Stimulated activated CD4-positive, alpha-beta T cell treated with anti-CD3 and anti-CD28 coated beads, Interleukin-2, amount 100 ng/mL, for 4 hours (primary cell): Measurements from ENCODE around the gene TPRN.
"Not testable (repeated sequence)": the region's sequence is repeated elsewhere in the genome, so short reads cannot be mapped to it uniquely, and the experiment has no call there.

Experiments
- DNase-seq: peaks from one replicate; pipeline ENCODE4 v3.0.0-alpha.2; 2020; ENCODE audit warnings: low read depth

TPRN gene, protein sequence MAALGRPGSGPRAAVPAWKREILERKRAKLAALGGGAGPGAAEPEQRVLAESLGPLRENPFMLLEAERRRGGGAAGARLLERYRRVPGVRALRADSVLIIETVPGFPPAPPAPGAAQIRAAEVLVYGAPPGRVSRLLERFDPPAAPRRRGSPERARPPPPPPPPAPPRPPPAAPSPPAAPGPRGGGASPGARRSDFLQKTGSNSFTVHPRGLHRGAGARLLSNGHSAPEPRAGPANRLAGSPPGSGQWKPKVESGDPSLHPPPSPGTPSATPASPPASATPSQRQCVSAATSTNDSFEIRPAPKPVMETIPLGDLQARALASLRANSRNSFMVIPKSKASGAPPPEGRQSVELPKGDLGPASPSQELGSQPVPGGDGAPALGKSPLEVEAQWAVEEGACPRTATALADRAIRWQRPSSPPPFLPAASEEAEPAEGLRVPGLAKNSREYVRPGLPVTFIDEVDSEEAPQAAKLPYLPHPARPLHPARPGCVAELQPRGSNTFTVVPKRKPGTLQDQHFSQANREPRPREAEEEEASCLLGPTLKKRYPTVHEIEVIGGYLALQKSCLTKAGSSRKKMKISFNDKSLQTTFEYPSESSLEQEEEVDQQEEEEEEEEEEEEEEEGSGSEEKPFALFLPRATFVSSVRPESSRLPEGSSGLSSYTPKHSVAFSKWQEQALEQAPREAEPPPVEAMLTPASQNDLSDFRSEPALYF

DNA sequence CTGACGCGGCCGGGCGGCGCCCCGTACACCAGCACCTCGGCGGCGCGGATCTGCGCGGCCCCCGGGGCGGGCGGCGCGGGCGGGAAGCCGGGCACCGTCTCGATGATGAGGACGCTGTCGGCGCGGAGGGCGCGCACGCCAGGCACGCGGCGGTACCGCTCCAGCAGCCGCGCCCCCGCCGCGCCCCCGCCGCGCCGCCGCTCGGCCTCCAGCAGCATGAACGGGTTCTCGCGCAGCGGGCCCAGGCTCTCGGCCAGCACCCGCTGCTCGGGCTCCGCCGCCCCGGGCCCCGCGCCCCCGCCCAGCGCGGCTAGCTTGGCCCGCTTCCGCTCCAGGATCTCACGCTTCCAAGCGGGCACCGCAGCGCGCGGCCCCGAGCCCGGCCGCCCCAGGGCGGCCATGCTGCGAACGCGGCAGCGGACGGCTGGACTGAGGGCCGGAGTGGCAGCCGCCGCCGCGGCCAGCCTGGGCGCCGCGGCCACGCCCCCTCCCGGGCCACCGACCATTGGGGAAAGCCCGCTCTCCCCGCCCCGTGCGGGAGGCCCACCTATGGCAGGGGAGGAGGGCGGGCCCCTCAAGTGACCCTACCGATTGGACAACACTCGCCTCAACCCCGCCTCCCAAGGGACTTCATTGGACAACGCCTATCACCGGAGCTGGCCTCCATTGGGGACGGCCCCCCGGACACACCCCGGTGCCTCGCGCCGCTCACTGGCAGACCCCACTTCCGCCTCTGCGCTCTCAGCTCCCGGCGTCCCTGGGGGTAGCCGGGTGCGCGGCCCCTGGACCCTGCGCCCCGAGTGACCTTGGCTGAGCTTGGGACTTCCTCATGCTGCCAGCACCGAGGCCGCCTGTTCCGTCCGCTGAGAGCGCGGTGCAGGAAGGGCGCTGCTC, at the start of gene TPRN:
TSS of gene TPRN (minus strand) at position 431 of the 894 bp plus-strand sequence. CDS start at position 401, 30 bp downstream.
- DNase-seq: peak; percentile 98

DNA sequence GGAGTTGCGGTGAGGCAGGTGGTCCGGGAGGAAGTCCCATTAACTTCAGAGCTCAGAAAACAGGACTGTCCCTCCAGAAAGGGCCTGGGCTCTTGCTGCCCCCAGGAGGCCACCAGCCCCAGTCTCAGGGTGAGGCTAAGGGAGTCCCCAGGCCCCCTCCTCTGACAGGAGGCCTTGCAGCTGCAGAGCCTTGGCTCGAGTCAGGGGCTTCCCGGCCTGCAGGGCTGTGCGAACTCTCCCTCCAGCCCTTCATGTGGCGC, 47.3 kb upstream of the TPRN start:
- no peak for DNase-seq

DNA sequence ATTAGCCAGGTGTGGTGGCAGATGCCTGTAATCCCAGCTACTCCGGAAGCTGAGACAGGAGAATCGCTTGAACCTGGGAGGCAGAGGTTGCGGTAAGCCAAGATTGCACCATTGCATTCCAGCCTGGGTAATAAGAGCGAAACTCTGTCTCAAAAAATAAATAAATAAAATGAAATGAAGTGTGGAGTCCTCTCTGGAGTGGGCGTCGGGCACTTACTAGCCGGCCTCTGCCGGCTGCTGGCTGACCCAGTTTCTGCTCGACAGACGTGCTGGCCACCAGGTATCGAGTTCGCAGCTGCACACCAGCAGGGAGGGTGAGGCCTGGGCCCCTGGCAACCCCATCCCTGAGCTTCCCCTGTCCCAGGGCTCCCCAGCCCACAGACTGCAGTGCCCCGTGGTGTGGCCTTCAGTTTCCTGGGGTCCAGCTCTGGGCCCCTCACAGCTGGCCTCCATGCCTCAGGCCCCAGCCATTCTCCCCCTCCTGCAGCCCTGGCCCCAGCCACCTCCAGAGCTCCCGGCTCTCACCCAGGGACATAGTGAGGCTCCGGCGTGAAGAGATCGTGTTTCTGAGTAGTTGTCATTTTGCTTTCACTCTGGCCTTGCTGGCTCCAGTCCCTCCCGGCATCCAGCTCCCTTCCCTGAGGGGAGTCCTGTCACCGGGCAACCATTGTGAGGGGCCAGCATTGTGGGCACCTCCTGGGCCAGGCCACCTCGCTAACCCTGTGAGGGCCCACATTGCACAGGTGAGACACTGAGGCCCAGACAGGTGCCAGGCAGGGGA, 46.8 kb upstream of the TPRN start:
- DNase-seq: no peak

DNA sequence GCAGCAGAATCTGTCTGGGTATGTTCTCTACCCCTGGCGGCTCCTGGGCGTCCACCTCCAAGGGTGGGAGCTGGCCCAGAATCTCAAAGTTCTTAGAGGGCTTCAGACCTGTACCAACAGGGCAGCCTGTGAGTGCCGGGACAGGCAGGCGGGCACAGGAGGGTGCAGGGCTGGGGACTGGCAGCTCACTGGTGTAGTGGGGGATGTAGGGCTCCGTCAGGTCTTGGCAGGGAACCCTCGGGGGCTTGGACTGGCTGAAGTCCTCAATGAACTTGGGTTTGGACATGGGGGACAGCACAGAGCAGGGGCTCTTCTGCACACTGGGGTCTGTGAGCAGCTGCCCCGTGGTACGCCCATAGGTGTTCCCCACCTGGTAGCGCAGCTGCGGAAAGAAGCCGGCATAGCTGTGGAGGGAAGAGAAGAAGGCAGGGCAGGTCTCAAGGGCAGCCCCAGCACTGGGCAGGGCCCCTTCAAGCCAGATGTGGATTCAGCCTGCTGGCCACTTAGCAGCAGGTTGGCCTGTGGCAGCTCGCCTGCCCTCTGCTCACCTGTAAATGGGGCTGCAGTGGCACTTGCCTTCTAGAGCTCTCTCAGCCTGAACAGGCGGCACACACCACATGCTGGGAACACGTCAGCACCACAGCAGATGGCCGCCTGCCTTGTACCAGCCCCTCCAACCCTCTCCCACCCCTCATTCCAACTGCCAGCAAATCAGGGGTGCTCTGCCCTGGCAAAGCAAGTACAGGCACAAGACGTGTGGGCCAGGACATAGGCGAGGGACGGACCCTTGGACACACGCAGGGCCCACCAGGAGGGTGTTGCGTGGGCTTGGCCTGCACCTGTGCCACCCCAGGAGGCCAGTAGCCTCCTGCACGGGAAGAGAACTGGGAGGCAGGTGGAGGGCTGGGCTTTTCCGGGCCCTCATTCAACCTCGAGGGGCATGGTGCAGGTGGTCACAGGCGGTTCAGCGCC, 45.2 kb upstream of the TPRN start:
- DNase-seq: no peak

DNA sequence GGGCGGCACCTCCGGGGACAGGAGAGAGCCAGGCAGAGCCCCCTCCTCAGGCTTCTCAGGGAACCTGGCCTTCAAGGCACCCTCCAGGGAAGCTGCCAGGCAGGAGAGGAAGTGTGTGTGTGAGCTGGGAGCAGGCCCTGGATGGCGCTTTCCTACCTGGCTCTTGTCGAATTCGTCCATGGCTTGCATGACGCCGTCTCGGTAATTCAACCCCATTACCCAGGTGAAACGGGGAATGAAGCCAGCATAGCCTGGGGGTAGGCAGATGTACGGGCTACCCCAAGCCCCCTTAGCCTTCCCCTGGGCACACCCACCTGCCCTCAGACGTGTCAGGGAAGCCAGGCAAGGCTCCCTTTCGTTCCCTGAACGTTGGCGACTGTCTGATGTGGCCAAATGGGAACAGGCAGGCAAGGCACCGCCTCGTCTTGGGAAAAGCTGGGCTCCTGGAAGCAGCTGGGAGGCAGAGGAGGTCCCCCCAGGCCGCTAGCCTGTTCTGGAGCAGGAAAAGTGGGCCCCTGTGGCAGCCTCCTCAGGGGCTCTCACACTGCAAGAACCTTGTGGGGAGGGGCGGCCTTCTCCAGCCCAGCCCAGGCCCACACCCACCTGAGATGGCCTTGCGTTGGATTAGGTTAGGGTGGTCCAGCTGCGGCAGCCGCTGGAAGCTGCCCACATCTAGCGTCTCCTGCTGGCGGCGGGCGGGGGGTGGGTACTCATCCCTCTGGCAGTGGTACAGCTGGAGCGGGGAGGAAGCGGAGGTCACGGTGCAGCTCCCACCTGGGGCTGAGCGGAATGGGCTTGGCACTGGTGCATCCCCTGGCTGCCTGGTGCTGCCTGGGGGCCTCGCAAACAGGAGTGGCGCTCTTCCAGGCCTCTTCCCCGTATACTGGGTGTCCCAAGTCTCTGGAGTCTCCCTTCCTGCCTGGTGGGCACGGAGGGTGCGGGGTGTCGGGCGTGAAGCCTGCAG, 44.2 kb upstream of the TPRN start:
- DNase-seq: no peak

DNA sequence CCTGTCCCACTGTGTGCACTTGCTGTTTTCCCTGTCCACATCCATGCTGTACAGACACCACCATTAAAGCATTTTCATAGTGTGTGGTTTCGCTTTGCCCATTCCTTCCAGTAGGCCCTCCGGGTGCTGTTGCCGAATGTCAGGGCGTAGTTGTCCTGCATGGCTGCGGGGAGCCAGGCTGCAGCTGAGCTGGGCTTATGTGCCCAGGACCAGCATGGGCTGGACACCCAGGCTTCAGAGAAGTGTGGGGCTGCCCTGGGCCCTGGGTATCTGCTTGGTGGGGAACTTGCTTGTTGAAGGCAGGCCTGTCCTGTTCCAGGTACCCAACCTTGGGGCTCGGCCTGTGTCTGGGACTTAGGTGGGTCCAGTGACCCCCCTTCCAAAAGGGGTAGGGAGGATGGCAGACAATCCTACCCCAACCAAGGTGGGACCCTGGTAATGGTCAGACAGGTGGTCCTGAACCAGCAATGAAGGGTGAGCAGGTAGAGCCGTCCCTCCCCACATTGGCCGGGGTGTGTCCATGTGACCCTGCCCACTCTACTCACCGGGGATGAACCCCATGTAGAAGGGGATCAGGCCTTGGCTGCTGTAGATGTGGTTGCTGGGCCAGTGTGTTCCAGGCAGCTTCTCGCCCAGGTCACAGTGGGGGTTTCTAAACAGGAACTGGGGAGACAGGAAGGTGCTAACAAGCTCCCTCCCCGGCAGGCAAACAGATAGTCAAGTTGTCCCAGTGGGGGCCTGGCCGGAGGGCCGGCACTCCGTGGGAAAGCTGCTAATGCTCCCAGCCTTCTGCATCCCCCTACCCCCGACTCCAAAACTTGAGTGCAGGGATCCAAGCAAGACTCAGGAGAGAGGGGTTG, 43.3 kb upstream of the TPRN start:
- DNase-seq: no peak

DNA sequence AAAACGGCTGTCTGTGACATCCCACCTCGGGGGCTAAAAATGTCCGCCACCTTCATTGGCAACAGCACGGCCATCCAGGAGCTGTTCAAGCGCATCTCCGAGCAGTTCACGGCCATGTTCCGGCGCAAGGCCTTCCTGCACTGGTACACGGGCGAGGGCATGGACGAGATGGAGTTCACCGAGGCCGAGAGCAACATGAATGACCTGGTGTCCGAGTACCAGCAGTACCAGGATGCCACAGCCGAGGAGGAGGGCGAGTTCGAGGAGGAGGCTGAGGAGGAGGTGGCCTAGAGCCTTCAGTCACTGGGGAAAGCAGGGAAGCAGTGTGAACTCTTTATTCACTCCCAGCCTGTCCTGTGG, 42.7 kb upstream of the TPRN start:
- not testable (repeated sequence) for DNase-seq

DNA sequence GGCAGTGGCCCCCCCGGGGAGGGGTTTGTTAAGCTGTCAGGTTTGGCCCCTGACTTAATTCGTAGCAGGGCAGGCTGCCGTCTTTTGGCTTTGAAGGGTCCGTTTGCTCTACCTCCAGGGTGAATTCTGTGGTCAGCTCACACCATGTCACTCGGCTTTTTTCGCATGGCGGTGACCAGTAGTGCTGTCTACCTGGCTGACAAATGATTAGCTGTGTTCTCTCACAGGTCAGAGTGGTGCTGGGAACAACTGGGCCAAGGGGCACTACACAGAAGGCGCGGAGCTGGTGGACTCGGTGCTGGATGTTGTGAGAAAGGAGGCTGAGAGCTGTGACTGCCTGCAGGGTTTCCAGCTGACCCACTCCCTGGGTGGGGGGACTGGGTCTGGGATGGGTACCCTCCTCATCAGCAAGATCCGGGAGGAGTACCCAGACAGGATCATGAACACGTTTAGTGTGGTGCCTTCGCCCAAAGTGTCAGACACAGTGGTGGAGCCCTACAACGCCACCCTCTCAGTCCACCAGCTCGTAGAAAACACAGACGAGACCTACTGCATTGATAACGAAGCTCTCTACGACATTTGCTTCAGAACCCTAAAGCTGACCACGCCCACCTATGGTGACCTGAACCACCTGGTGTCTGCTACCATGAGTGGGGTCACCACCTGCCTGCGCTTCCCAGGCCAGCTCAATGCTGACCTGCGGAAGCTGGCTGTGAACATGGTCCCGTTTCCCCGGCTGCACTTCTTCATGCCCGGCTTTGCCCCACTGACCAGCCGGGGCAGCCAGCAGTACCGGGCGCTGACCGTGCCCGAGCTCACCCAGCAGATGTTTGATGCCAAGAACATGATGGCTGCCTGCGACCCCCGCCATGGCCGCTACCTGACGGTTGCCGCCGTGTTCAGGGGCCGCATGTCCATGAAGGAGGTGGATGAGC, 42.0 kb upstream of the TPRN start:
- no peak for DNase-seq

DNA sequence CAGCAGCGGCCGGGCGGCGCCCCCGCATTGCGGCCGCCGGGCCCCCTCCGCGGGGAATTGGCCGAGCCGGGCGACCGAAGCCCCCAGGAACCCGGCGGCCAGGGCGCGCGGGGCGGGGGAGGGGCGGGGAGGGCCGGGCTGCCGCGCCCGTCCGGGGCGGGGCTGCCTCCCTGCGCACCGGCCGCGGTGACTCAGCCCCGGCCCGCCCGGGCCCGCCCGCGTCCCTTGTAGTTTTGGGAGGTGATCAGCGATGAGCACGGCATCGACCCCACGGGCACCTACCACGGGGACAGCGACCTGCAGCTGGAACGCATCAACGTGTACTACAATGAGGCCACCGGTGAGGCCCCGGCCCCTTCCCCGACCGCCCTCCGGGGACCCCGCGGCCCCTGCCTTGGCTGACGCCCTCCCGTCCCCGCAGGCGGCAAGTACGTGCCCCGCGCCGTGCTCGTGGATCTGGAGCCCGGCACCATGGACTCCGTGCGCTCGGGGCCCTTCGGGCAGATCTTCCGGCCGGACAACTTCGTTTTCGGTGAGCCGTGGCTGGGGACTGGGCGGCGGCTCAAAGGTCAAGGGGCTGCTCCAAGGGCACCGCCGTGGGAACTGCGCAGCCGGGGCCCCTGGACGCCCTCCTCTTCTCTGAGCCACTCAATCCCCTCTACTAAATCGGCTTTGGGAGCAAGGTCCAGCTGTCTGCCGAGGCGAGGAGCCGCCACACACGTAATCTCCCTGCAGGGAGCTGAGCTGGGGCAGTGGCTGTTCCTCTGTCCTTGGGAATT, 41.1 kb upstream of the TPRN start:
- peak; percentile 68 for DNase-seq

DNA sequence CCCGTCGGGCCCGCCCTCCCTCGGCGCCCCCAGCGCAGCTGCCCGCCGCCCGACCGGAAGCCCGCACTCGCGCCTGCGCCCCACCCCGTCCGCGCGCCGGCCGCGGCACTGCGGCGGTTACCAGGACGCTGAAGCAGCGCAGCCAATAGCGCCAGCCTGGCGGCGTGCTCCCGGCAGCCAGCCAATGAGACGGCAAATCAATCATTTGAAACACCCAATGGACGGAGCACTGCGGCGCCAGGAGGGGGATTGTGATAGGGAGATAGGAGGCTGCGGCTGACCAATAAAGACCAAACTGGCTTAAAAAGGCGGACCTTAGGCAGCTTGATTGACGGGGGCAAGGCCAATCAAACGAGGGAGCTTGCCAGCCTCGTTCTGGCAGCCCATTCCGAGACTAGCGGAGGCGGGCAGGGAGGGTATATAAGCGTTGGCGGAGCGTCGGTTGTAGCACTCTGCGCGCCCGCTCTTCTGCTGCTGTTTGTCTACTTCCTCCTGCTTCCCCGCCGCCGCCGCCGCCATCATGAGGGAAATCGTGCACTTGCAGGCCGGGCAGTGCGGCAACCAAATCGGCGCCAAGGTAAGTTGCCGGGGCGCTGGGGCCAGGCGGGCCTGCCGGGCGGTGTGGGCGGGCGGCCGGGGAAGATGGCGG, 40.4 kb upstream of the TPRN start, which contains the start of gene TUBB4B:
TSS of gene TUBB4B (plus strand) at position 447 of the 649 bp plus-strand sequence. CDS start at position 521, 74 bp downstream.
- DNase-seq: peak; percentile 96

DNA sequence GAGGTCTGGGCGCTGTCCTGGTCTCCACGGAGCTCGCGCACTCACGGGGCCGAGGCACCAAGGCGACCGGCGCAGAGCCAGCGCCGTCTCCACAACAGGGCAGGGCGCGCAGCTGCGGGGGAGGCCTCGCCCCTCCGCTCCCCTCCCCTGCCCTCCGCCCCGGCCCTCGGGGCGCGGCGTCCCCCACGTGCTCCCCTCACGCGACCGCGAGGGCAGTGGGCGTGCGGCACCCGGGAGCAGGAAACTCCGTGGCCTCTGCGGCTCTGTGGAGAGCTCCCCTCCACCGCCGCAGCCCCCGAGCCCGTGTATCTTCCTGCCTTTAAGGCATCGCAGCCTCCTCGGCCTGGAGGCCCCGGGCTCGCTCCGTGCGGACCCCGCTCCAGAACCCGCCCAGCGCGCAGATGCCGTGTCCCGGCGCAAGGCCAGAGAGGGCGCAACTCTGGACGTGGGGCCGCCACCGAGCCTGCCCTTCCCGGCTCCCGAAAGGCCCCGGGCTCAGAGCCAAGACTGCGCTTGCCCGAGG, 39.8 kb upstream of the TPRN start:
- DNase-seq: peak; percentile 69

DNA sequence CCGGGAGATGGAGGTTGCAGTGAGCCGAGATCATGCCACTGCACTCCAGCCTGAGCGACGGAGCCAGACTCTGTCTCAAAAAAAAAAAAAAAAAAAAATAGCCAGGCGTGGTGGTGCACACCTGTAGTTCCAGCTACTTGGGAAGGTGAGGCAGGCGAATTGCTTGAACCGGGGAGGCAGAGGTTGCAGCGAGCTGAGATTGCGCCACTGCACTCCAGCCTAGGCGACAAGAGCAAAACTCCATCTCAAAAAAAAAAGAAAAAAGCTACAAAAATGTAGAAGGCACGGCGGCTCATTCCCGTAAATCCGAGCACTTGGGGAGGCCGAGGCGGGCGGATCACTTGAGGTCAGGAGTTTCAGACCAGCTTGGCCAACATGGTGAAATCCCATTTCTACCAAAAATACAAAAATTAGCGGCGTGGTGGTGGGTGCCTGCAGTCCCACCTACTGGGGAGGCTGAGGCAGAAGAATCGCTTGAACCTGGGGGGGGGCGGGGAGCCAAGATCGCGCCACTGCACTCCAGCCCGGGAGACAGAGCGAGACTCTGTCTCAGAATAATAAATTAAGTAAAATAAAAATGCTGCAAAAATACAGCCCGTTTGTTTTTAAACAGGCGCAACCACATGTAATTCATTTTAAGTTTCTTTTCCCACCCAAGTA, 39.1 kb upstream of the TPRN start:
- DNase-seq: not testable (repeated sequence)

DNA sequence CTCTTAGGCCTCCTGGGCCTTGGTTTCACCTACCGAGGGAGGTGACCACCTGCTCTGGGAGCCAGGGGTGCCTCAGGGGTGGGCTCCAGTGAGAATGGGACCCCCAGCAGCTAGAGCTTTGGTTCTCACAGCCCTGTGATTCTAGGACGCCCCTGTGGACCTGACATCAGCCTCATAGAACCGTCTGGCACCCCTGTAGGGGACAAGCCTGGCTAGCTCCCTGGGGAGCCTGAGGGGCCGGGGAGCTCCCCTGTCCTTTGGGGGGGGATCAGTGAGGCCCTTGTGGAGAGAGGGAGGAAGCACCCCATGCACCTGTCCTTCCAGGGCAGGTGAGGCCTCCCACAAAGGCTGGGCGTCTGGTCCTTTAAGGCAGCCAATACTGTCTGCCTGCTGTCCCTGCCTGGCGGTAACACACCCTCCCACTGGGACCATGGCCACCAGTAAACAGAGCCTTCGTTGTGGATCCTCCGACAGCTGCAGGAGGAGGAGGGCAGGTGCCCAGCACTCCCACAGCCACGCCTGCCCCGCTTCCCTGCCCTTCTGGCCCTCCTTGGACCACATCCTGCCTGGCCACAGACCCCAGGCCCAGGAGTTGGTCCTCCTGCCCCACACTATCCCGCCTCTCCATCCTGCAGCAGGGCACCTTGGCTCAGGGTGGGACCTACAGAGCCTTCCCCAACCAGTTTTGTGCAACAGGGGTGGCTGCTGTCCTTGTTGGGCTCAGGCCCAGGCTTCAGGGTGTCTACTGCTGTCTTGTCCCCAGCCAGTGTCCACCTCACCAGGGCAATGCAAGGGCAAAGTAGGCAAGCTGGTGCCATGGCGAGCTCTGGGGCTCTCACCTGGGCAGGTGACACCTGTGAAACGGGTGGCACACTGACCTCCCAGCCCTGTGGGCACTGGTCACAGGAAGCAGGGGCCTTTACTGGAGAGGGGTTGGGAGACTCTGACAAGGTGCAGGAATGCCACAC, 37.5 kb upstream of the TPRN start:
- DNase-seq: no peak

DNA sequence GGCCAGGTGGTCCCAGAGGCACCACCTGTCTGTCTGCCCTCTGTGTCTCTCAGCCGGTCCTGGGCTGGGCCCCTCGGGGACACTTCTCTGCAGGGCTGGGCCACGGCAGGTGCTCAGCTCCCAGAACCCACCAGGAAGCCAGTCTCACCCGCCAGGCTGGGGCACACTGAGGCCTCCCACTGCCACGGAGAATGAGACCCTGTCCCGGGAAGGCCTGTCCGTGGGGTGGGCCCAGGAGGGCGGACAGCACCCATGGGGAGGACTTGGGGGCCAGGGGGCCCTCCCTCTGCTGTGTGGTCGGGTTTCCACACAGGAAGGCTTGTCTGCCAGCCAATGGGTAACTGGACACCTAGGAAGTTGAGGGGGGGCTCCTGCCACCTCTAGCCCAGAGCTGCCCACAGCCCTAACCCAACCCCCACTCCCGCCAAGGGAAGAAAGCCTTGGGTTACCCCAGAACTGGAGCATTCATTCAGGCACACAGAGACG, 36.4 kb upstream of the TPRN start:
- DNase-seq: no peak
